NT2/D1 (cell line): ENCODE data around the gene ADD2.

ENCODE experiments used
- YY1 ChIP-seq: IDR thresholded peaks from 2 replicates; pipeline ENCODE4 v1.6.1; 2011; ENCODE audit not compliant: insufficient read length, insufficient read depth
- ZNF274 ChIP-seq: IDR thresholded peaks from 2 replicates; pipeline ENCODE4 v1.6.1; 2011; ENCODE audit warnings: mild to moderate bottlenecking, low read depth, low read length

DNA sequence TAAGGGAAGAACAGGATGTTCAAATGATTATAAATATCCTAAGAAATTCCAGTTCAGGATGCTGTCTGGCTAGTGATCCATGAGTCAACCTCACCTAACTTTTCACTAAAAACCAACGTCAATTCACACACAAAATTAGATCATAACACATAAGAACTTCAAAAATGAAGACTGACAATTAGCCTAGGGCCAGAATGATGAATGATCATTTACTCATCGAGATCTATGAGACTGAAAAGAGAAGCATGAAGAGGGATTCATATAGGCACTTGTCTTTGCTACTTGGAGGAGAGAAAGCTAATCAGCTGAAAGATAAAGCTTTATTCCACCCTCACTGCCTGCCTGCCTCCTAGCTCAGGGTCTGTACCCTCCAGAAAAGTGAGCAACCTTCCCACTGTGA lies 29.8 kb downstream of the ADD2 start:
- TF ChIP-seq YY1 (no peak), ZNF274 (no peak)
